ENCODE data around the gene APOBEC3F.

DNA sequence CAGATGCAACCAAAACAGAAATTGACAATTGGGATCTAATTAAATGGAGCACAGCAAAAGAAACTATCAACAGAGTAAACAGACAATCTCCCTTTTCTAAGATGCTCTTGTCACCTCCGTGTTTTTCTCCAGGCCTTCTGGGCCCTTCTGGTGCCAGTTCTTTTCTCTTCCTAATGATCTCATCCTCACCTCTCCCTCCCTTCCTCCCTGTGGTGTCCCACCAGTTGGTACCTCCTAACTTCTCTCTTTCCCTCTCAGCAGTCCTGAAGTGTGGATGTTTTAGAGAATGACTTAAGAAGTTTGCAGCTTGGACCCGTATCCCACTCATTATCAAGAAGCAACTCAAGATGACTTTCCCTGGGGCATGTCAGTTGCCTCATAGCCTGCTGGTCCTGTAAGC, 62.8 kb downstream of the APOBEC3F start:
- TF ChIP-seq, protein P1, sequence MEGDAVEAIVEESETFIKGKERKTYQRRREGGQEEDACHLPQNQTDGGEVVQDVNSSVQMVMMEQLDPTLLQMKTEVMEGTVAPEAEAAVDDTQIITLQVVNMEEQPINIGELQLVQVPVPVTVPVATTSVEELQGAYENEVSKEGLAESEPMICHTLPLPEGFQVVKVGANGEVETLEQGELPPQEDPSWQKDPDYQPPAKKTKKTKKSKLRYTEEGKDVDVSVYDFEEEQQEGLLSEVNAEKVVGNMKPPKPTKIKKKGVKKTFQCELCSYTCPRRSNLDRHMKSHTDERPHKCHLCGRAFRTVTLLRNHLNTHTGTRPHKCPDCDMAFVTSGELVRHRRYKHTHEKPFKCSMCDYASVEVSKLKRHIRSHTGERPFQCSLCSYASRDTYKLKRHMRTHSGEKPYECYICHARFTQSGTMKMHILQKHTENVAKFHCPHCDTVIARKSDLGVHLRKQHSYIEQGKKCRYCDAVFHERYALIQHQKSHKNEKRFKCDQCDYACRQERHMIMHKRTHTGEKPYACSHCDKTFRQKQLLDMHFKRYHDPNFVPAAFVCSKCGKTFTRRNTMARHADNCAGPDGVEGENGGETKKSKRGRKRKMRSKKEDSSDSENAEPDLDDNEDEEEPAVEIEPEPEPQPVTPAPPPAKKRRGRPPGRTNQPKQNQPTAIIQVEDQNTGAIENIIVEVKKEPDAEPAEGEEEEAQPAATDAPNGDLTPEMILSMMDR (IDR thresholded peaks at IDR 0.05), result no peak
- no peak for TF ChIP-seq POLR2A (IDR thresholded peaks at IDR 0.05)
